Fibroblast of pulmonary artery (primary cell): Measurements from ENCODE around the gene ANKRD66.

Source experiments
- DNase-seq: peaks from one replicate; pipeline ENCODE4 v3.0.0-alpha.2; 2010; ENCODE audit warnings: low read depth
- H3K4me3 ChIP-seq: replicated peaks from 2 replicates; pipeline ENCODE4 v1.5.1; 2011; ENCODE audit warnings: low read depth, mild to moderate bottlenecking, control low read depth, low read length, moderate library complexity
- CTCF ChIP-seq: IDR thresholded peaks from 2 replicates; pipeline ENCODE4 v1.5.1; 2011; ENCODE audit warnings: mild to moderate bottlenecking, control low read depth, low read length, inconsistent platforms; ENCODE audit errors: missing control alignments

ANKRD66 gene

GRCh38 chr6:46799657-46800056 is 52.9 kb downstream of the ANKRD66 start:
- no peak for TF ChIP-seq CTCF
- DNase-seq, result no peak
- H3K4me3 ChIP-seq, result no peak overlapping the region

- TF ChIP-seq CTCF, result no peak
These were observed 62.1 kb downstream of the ANKRD66 start for GRCh38 chr6:46808806-46809205.

More at GRCh38 chr6:46808806-46809205, 62.1 kb downstream of the ANKRD66 start:
- H3K4me3 ChIP-seq, result no peak overlapping the region
- no peak for DNase-seq
